Activated CD4-positive, alpha-beta T cell treated with anti-CD3 and anti-CD28 coated beads, Interleukin-2, amount 10 ng/mL, durations not matched to agents 7 days and 5 days (primary cell): ENCODE results near the gene SH2D3C. TPM values are rescaled to one million over a fixed set of nuclear protein-coding genes. Genes with fewer than 3 reads are reported as not detected.

Experiments
- CTCF ChIA-PET: fragments of 350-600 bp; sonication (Branson Sonifier 250); formaldehyde crosslinking; loops from one replicate; lab custom pipeline; 2021; ENCODE audit warnings: antibody characterized with exemption; lab: Charles Lee
- POLR2A ChIA-PET: fragments of 350-600 bp; sonication (Branson Sonifier 250); formaldehyde crosslinking; loops from one replicate; lab custom pipeline; 2021; ENCODE audit warnings: antibody characterized with exemption; lab: Charles Lee
- DNase-seq: peaks from one replicate; pipeline ENCODE4 v3.0.0-alpha.2; 2020
- H3K27ac Mint-ChIP-seq: one replicate; pipeline ENCODE4 v1.8.0; 2021; ENCODE audit warnings: mild to moderate bottlenecking, moderate library complexity, mixed read lengths
- H3K27me3 Mint-ChIP-seq: one replicate; pipeline ENCODE4 v1.8.0; 2021; ENCODE audit warnings: mixed read lengths
- H3K36me3 Mint-ChIP-seq: one replicate; pipeline ENCODE4 v1.8.0; 2021; ENCODE audit warnings: low read depth, mixed read lengths
- H3K4me1 Mint-ChIP-seq: one replicate; pipeline ENCODE4 v1.8.0; 2021; ENCODE audit warnings: mixed read lengths
- H3K4me3 Mint-ChIP-seq: one replicate; pipeline ENCODE4 v1.8.0; 2021; ENCODE audit warnings: mild to moderate bottlenecking, moderate library complexity, mixed read lengths
- H3K9me3 Mint-ChIP-seq: one replicate; pipeline ENCODE4 v1.8.0; 2021; ENCODE audit warnings: mixed read lengths
- total RNA-seq, 2 experiments: library from RNA; stranded (reverse); gene quantifications; one replicate each; pipeline ENCODE4 v1.2.3, GENCODE V29; 2021

Gene SH2D3C
- total RNA-seq, 2 experiments from 2014 or later = 67.9 to 71.4 TPM

- H3K36me3 Mint-ChIP-seq = peaks cover 2% of the 10 kb centered on the region
- POLR2A ChIA-PET = no interaction called here
- H3K27me3 Mint-ChIP-seq = no peaks in the 10 kb centered on the region
- H3K9me3 Mint-ChIP-seq = no peaks in the 10 kb centered on the region
- H3K4me3 Mint-ChIP-seq = peak overlapping the region; percentile 90
- peaks cover 38% of the 10 kb centered on the region for H3K4me1 Mint-ChIP-seq
- peak overlapping the region; percentile 88 for H3K27ac Mint-ChIP-seq
- CTCF ChIA-PET = interaction anchor here (0.5 to 3.6 kb wide), 6 partner anchors 10 to 155 kb away, joined by 3 to 31 read pairs (median 6); partner anchors contain the start of gene TOR2A
- peak; percentile 21 for DNase-seq
Observed at GRCh38 chr9:127714951-127715469, 63.5 kb downstream of the SH2D3C start.

- Mint-ChIP-seq H3K27me3 (no peaks in the 10 kb centered on the region), H3K4me3 (peak overlapping the region; percentile 63), H3K36me3 (peaks cover 2% of the 10 kb centered on the region), H3K9me3 (no peaks in the 10 kb centered on the region), H3K4me1 (peaks cover 29% of the 10 kb centered on the region), H3K27ac (peak overlapping the region; percentile 31)
- POLR2A ChIA-PET = no interaction called here
- CTCF ChIA-PET = interaction anchor here (1.6 to 3.6 kb wide), 6 partner anchors 9 to 207 kb away, joined by 3 to 31 read pairs (median 5); partner anchors contain the start of gene TOR2A
- no peak for DNase-seq
Observed at GRCh38 chr9:127714020-127714750, 64.3 kb downstream of the SH2D3C start.

- no peak overlapping the region for H3K4me3 Mint-ChIP-seq
- no peaks in the 10 kb centered on the region for H3K27me3 Mint-ChIP-seq
- peaks cover 3% of the 10 kb centered on the region for H3K9me3 Mint-ChIP-seq
- H3K36me3 Mint-ChIP-seq = peaks cover 2% of the 10 kb centered on the region
- no peak for DNase-seq
- CTCF ChIA-PET = interaction anchor here (0.5 to 1.6 kb wide), 5 partner anchors 14 to 445 kb away, joined by 3 to 4 read pairs (median 3); no protein-coding TSS in a partner anchor
- POLR2A ChIA-PET = no interaction called here
- H3K27ac Mint-ChIP-seq = no peak overlapping the region
- H3K4me1 Mint-ChIP-seq = peaks cover 29% of the 10 kb centered on the region
Observed at GRCh38 chr9:127712867-127713266, 65.6 kb downstream of the SH2D3C start.

- Mint-ChIP-seq H3K9me3 (peaks cover 3% of the 10 kb centered on the region), H3K27me3 (no peaks in the 10 kb centered on the region), H3K36me3 (peaks cover 2% of the 10 kb centered on the region), H3K4me3 (no peak overlapping the region), H3K4me1 (peaks cover 34% of the 10 kb centered on the region), H3K27ac (no peak overlapping the region)
- POLR2A ChIA-PET = no interaction called here
- DNase-seq = no peak
- CTCF ChIA-PET = interaction anchor here (0.5 to 1.8 kb wide), 7 partner anchors 14 to 446 kb away, joined by 3 to 7 read pairs (median 3); partner anchors contain the start of gene TOR2A
Observed at GRCh38 chr9:127712371-127712770, 66.1 kb downstream of the SH2D3C start.

GRCh38 chr9:127711831-127712274 lies 66.6 kb downstream of the SH2D3C start:
- no peaks in the 10 kb centered on the region for H3K27me3 Mint-ChIP-seq
- peaks cover 2% of the 10 kb centered on the region for H3K36me3 Mint-ChIP-seq
- CTCF ChIA-PET = interaction anchor here (0.9 to 1.8 kb wide), 4 partner anchors 15 to 158 kb away, joined by 3 to 7 read pairs (median 4); partner anchors contain the start of gene TOR2A
- POLR2A ChIA-PET = no interaction called here
- H3K27ac Mint-ChIP-seq = no peak overlapping the region
- H3K4me1 Mint-ChIP-seq = peaks cover 34% of the 10 kb centered on the region
- no peak overlapping the region for H3K4me3 Mint-ChIP-seq
- H3K9me3 Mint-ChIP-seq = peaks cover 3% of the 10 kb centered on the region
- DNase-seq = no peak

- Mint-ChIP-seq H3K4me3 (no peak overlapping the region), H3K36me3 (peaks cover 2% of the 10 kb centered on the region), H3K9me3 (peaks cover 3% of the 10 kb centered on the region), H3K27ac (no peak overlapping the region), H3K4me1 (peaks cover 34% of the 10 kb centered on the region), H3K27me3 (no peaks in the 10 kb centered on the region)
- CTCF ChIA-PET = interaction anchor here (0.8 to 1.8 kb wide), 3 partner anchors 23 to 158 kb away, joined by 3 to 7 read pairs (median 4); partner anchors contain the start of gene TOR2A
- peak; percentile 29 for DNase-seq
- POLR2A ChIA-PET = no interaction called here
Observed at GRCh38 chr9:127711226-127711701, 67.2 kb downstream of the SH2D3C start.

- no peaks in the 10 kb centered on the region for H3K36me3 Mint-ChIP-seq
- DNase-seq = no peak
- H3K27ac Mint-ChIP-seq = no peak overlapping the region
- ChIA-PET POLR2A (no interaction called here), CTCF (interaction anchor here (1.2 to 1.5 kb wide), 2 partner anchors 20 to 23 kb away, joined by 3 read pairs; no protein-coding TSS in a partner anchor)
- H3K27me3 Mint-ChIP-seq = no peaks in the 10 kb centered on the region
- no peak overlapping the region for H3K4me3 Mint-ChIP-seq
- H3K4me1 Mint-ChIP-seq = peaks cover 28% of the 10 kb centered on the region
- peaks cover 3% of the 10 kb centered on the region for H3K9me3 Mint-ChIP-seq
Observed at GRCh38 chr9:127710204-127710783, 68.2 kb downstream of the SH2D3C start.

GRCh38 chr9:127708952-127709587 lies 69.4 kb downstream of the SH2D3C start:
- CTCF ChIA-PET = interaction anchor here (1.2 to 1.5 kb wide), 3 partner anchors 21 to 26 kb away, joined by 3 to 4 read pairs (median 3); partner anchors contain the start of gene TOR2A
- Mint-ChIP-seq H3K4me1 (peaks cover 24% of the 10 kb centered on the region), H3K36me3 (no peaks in the 10 kb centered on the region), H3K9me3 (peaks cover 3% of the 10 kb centered on the region), H3K27ac (no peak overlapping the region), H3K27me3 (no peaks in the 10 kb centered on the region), H3K4me3 (no peak overlapping the region)
- no peak for DNase-seq
- POLR2A ChIA-PET = no interaction called here

GRCh38 chr9:127707766-127708165 lies 70.7 kb downstream of the SH2D3C start:
- POLR2A ChIA-PET = no interaction called here
- no peaks in the 10 kb centered on the region for H3K36me3 Mint-ChIP-seq
- CTCF ChIA-PET = interaction anchor here (1.0 to 4.3 kb wide), 2 partner anchors 21 to 27 kb away, joined by 4 to 17 read pairs; partner anchors contain the start of gene TOR2A
- no peak overlapping the region for H3K27ac Mint-ChIP-seq
- peaks cover 3% of the 10 kb centered on the region for H3K9me3 Mint-ChIP-seq
- H3K27me3 Mint-ChIP-seq = no peaks in the 10 kb centered on the region
- peak; percentile 31 for DNase-seq
- no peak overlapping the region for H3K4me3 Mint-ChIP-seq
- peaks cover 26% of the 10 kb centered on the region for H3K4me1 Mint-ChIP-seq

GRCh38 chr9:127706836-127707241 lies 71.6 kb downstream of the SH2D3C start, which contains the start of gene CFAP157:
CFAP157 (plus strand) TSS chr9:127706988; CDS start chr9:127707032, 44 bp downstream.
- no peaks in the 10 kb centered on the region for H3K27me3 Mint-ChIP-seq
- H3K4me1 Mint-ChIP-seq = peaks cover 26% of the 10 kb centered on the region
- no peak for DNase-seq
- H3K4me3 Mint-ChIP-seq = no peak within 1 kb of the TSS
- CTCF ChIA-PET = interaction anchor here (4.3 kb wide), 1 partner anchor 28 kb away, joined by 17 read pairs; the partner anchor contains the start of gene TOR2A
- H3K9me3 Mint-ChIP-seq = peaks cover 3% of the 10 kb centered on the region
- H3K27ac Mint-ChIP-seq = peak within 1 kb of the TSS; percentile 64
- H3K36me3 Mint-ChIP-seq = no peaks in the 10 kb centered on the region
- POLR2A ChIA-PET = no interaction called here

GRCh38 chr9:127705577-127706379 lies 72.7 kb downstream of the SH2D3C start:
- ChIA-PET CTCF (interaction anchor here (1.9 to 4.3 kb wide), 3 partner anchors 9 to 164 kb away, joined by 6 to 17 read pairs (median 7); partner anchors contain the start of genes PTRH1 and TOR2A), POLR2A (no interaction called here)
- Mint-ChIP-seq H3K4me1 (peaks cover 16% of the 10 kb centered on the region), H3K36me3 (no peaks in the 10 kb centered on the region), H3K27ac (peak overlapping the region; percentile 25), H3K4me3 (no peak overlapping the region), H3K27me3 (no peaks in the 10 kb centered on the region), H3K9me3 (peaks cover 3% of the 10 kb centered on the region)
- DNase-seq = no peak
